GM08714 (cell line): Measurements from ENCODE around the gene UBA52.
"Not testable (repeated sequence)": the region's sequence is repeated elsewhere in the genome, so short reads cannot be mapped to it uniquely, and the experiment has no call there.

ENCODE experiments used
- H3K4me3 ChIP-seq: fragments of 200-500 bp; sonication (Bioruptor generic); 2 replicates; pipeline ENCODE4 v1.5.1; 2014; ENCODE audit warnings: mild to moderate bottlenecking, low read length, inconsistent platforms
- ZNF274 ChIP-seq: IDR thresholded peaks from 2 replicates; pipeline ENCODE4 v1.6.1; 2012; ENCODE audit warnings: mild to moderate bottlenecking, low read depth, low read length

Gene UBA52

GRCh38 chr19:18574691-18575291 lies 3.1 kb downstream of the UBA52 start:
- no peak overlapping the region for H3K4me3 ChIP-seq
- TF ChIP-seq ZNF274 = no peak

- TF ChIP-seq ZNF274 = no peak
- H3K4me3 ChIP-seq = no peak overlapping the region
These were observed 4.7 kb downstream of the UBA52 start for GRCh38 chr19:18576383-18576782.

GRCh38 chr19:18577365-18577914 lies 5.8 kb downstream of the UBA52 start:
- H3K4me3 ChIP-seq = no peak overlapping the region
- TF ChIP-seq ZNF274 = no peak

- no peak overlapping the region for H3K4me3 ChIP-seq
- no peak for TF ChIP-seq ZNF274
These were observed 8.7 kb downstream of the UBA52 start for GRCh38 chr19:18580311-18580710.

- H3K4me3 ChIP-seq = no peak overlapping the region
- TF ChIP-seq ZNF274 = no peak
These were observed 14.6 kb downstream of the UBA52 start for GRCh38 chr19:18586306-18586705.

GRCh38 chr19:18587561-18587960 lies 15.9 kb downstream of the UBA52 start:
- H3K4me3 ChIP-seq = no peak overlapping the region
- no peak for TF ChIP-seq ZNF274

- peak overlapping the region; percentile 76; the same call in 1 of the 2 replicates for H3K4me3 ChIP-seq
These were observed 16.4 kb downstream of the UBA52 start for GRCh38 chr19:18587962-18588610.

GRCh38 chr19:18588611-18589379 lies 17.1 kb downstream of the UBA52 start, which contains the start of gene REX1BD:
Gene REX1BD, plus strand, starts transcription at chr19:18588798. Its CDS starts 4 bp downstream, at chr19:18588802.
- H3K4me3 ChIP-seq = peak within 1 kb of the TSS; percentile 76
- TF ChIP-seq ZNF274 = no peak

More at GRCh38 chr19:18587962-18588610, 16.4 kb downstream of the UBA52 start:
- no peak for TF ChIP-seq ZNF274

GRCh38 chr19:18589380-18590272 lies 18.0 kb downstream of the UBA52 start:
- H3K4me3 ChIP-seq = peak overlapping the region; percentile 76; the same call in 1 of the 2 replicates
- no peak for TF ChIP-seq ZNF274

GRCh38 chr19:18590273-18591272 lies 18.9 kb downstream of the UBA52 start:
- no peak overlapping the region; the same call in 1 of the 2 replicates for H3K4me3 ChIP-seq
- no peak for TF ChIP-seq ZNF274

- H3K4me3 ChIP-seq = no peak overlapping the region
- TF ChIP-seq ZNF274 = no peak
These were observed 20.2 kb downstream of the UBA52 start for GRCh38 chr19:18591735-18592385.

- H3K4me3 ChIP-seq = not testable (repeated sequence)
These were observed 21.1 kb downstream of the UBA52 start for GRCh38 chr19:18592732-18593131.
